A549 (cell line): ENCODE results near the gene TXNRD2. TPM values are rescaled to one million over a fixed set of nuclear protein-coding genes. Genes with fewer than 3 reads are reported as not detected.

ENCODE experiments used
- ATAC-seq, 2 experiments: fragments of 200-7000 bp in 1 of 2; fragments of >200 bp in 1 of 2; cut with Nextera tagmentation in 1 of 2; cut with Tn5 transposase in 1 of 2; 3 replicates each; pipeline versions ENCODE4 v1.8.0 to v1.9.1; 2018 to 2020; ENCODE audit warnings: mild to moderate bottlenecking in 1 of 2, moderate library complexity in 1 of 2
- CTCF ChIA-PET: fragments of 300-600 bp; sonication (Branson Sonifier 250); formaldehyde crosslinking; extraction: SDS; loops from one replicate; lab custom pipeline; 2021; ENCODE audit warnings: antibody characterized with exemption, inconsistent platforms; lab: Yijun Ruan, JAX
- POLR2A ChIA-PET: fragments of 350-600 bp; formaldehyde crosslinking; extraction: SDS; loops from one replicate; lab custom pipeline; 2021; ENCODE audit warnings: antibody characterized with exemption, inconsistent platforms; lab: Yijun Ruan, JAX
- DNase-seq, 2 experiments: peaks; one replicate each; pipeline versions ENCODE4 v3.0.0 to v3.0.0-alpha.2; 2011 to 2016; ENCODE audit warnings: low read depth in 1 of 2, low spot score in 1 of 2
- FAIRE-seq: peaks from 2 replicates; lab custom pipeline; 2011; peaks lifted over from hg19 to GRCh38; lab: Jason Lieb, UNC
- H3K27ac ChIP-seq, 2 experiments: fragments of >200 bp; sonication (Bioruptor Twin); formaldehyde crosslinking; 3 replicates each; pipeline ENCODE4 v1.5.1; 2016 to 2017
- H3K4me1 ChIP-seq: fragments of >200 bp; sonication (Bioruptor Twin); formaldehyde crosslinking; 3 replicates; pipeline ENCODE4 v1.6.1; 2016
- H3K4me2 ChIP-seq: fragments of >200 bp; sonication (Bioruptor Twin); formaldehyde crosslinking; 3 replicates; pipeline ENCODE4 v1.6.1; 2016
- H3K4me3 ChIP-seq: fragments of >200 bp; sonication (Bioruptor Twin); formaldehyde crosslinking; 3 replicates; pipeline ENCODE4 v1.5.1; 2016
- H3K9me3 ChIP-seq: fragments of >200 bp; sonication (Bioruptor Twin); formaldehyde crosslinking; 3 replicates; pipeline ENCODE4 v1.6.1; 2016
- BHLHE40 ChIP-seq: IDR thresholded peaks from 2 replicates; pipeline ENCODE4 v1.6.1; 2012; ENCODE audit warnings: low read depth, low read length, inconsistent platforms
- CBX2 ChIP-seq: fragments of 200-600 bp; sonication (generic); IDR thresholded peaks from 2 replicates; pipeline ENCODE4 v1.6.1; 2016; ENCODE audit warnings: low read depth, mild to moderate bottlenecking, borderline replicate concordance
- CBX8 ChIP-seq: fragments of 200-600 bp; sonication (generic); IDR thresholded peaks from 2 replicates; pipeline ENCODE4 v1.6.1; 2016
- CHD4 ChIP-seq: fragments of 200-600 bp; sonication (generic); IDR thresholded peaks from 2 replicates; pipeline ENCODE4 v1.6.1; 2016; ENCODE audit warnings: antibody characterized with exemption, mild to moderate bottlenecking, borderline replicate concordance
- CTCF ChIP-seq: fragments of >200 bp; sonication (Bioruptor Twin); formaldehyde crosslinking; IDR thresholded peaks from 3 replicates; pipeline ENCODE4 v1.5.1; 2016
- E2F6 ChIP-seq: IDR thresholded peaks from 2 replicates; pipeline ENCODE4 v1.6.1; 2012; ENCODE audit warnings: low read depth, borderline replicate concordance
- EHF ChIP-seq: fragments of 250-450 bp; sonication (Bioruptor Pico); IDR thresholded peaks from 2 replicates; pipeline ENCODE4 v1.5.0; 2020; ENCODE audit warnings: mild to moderate bottlenecking
- EHMT2 ChIP-seq: fragments of 200-600 bp; sonication (generic); IDR thresholded peaks from 2 replicates; pipeline ENCODE4 v1.6.1; 2016; ENCODE audit warnings: antibody characterized with exemption, low read depth, mild to moderate bottlenecking, moderate library complexity
- ELK1 ChIP-seq: fragments of 150-350 bp; IDR thresholded peaks from 2 replicates; pipeline ENCODE4 v1.6.1; 2014; ENCODE audit warnings: low read depth, mild to moderate bottlenecking, low read length
- ESRRA ChIP-seq: fragments of 150-350 bp; IDR thresholded peaks from 2 replicates; pipeline ENCODE4 v1.6.1; 2014; ENCODE audit warnings: mild to moderate bottlenecking, low read length, borderline replicate concordance
- HDAC2 ChIP-seq: fragments of 200-600 bp; sonication (generic); IDR thresholded peaks from 2 replicates; pipeline ENCODE4 v1.6.1; 2016
- HES2 ChIP-seq: fragments of >200 bp; sonication (Bioruptor Twin); formaldehyde crosslinking; IDR thresholded peaks from 2 replicates; pipeline ENCODE4 v1.6.1; 2016
- HEYL ChIP-seq: fragments of 250-450 bp; sonication (Bioruptor Pico); IDR thresholded peaks from 2 replicates; pipeline ENCODE4 v1.8.0; 2021; ENCODE audit warnings: mild to moderate bottlenecking, moderate library complexity
- HOXB13 ChIP-seq: fragments of 250-450 bp; sonication (Bioruptor Pico); IDR thresholded peaks from 2 replicates; pipeline ENCODE4 v1.5.0; 2020; ENCODE audit warnings: low read depth, mild to moderate bottlenecking, moderate library complexity
- KDM5A ChIP-seq: fragments of 200-600 bp; sonication (generic); IDR thresholded peaks from 2 replicates; pipeline ENCODE4 v1.6.1; 2016; ENCODE audit warnings: antibody characterized with exemption, mild to moderate bottlenecking
- MAX ChIP-seq: IDR thresholded peaks from 2 replicates; pipeline ENCODE4 v1.6.1; 2012
- MAZ ChIP-seq: fragments of 150-350 bp; IDR thresholded peaks from 2 replicates; pipeline ENCODE4 v1.6.1; 2014; ENCODE audit warnings: antibody characterized with exemption, low read depth, low read length, borderline replicate concordance
- NPAS2 ChIP-seq: fragments of 250-450 bp; sonication (Bioruptor Pico); IDR thresholded peaks from 2 replicates; pipeline ENCODE4 v1.8.0; 2022; ENCODE audit warnings: mild to moderate bottlenecking, moderate library complexity, borderline replicate concordance
- POLR2A ChIP-seq: IDR thresholded peaks from 2 replicates; pipeline ENCODE4 v1.6.1; 2012; ENCODE audit warnings: mild to moderate bottlenecking, low read length
- RAD21 ChIP-seq, 2 experiments: fragments of >200 bp in 1 of 2; sonication (Bioruptor Twin) in 1 of 2; formaldehyde crosslinking in 1 of 2; IDR thresholded peaks in 1 of 2; conservative IDR thresholded peaks in 1 of 2; 2 replicates in 1 of 2; 3 replicates in 1 of 2; pipeline ENCODE4 v1.6.1; 2012 to 2018; ENCODE audit warnings: inconsistent platforms in 1 of 2
- RARB ChIP-seq: fragments of 250-450 bp; sonication (Bioruptor Pico); IDR thresholded peaks from 2 replicates; pipeline ENCODE4 v1.8.0; 2021; ENCODE audit warnings: mild to moderate bottlenecking, moderate library complexity
- RNF2 ChIP-seq: fragments of 200-600 bp; sonication (generic); IDR thresholded peaks from 2 replicates; pipeline ENCODE4 v1.6.1; 2016; ENCODE audit warnings: low read depth, mild to moderate bottlenecking, antibody characterized with exemption, moderate library complexity, borderline replicate concordance
- SREBF2 ChIP-seq: fragments of 450-650 bp; IDR thresholded peaks from 2 replicates; pipeline ENCODE4 v1.6.1; 2014; ENCODE audit warnings: mild to moderate bottlenecking, moderate library complexity
- TFCP2L1 ChIP-seq: fragments of 250-450 bp; sonication (Bioruptor Pico); IDR thresholded peaks from 2 replicates; pipeline ENCODE4 v1.5.0; 2021; ENCODE audit warnings: mild to moderate bottlenecking
- ZFP36 ChIP-seq: fragments of 450-650 bp; IDR thresholded peaks from 2 replicates; pipeline ENCODE4 v1.6.1; 2014; ENCODE audit warnings: borderline replicate concordance; ENCODE audit not compliant: partially characterized antibody
- WGBS: methylation state at CpG from one replicate; pipeline ENCODE4 v1.1.6; 2017; ENCODE audit errors: missing lambda C conversion rate; 5-methylcytosine and 5-hydroxymethylcytosine counted together
- polyA plus RNA-seq, 4 experiments: library from polyadenylated mRNA; depleted of rRNA in 3 of 4; stranded (reverse); fragments of >200 nt; fragmentation: RNase III in 1 of 4; extraction: RNeasy Plus Mini Kit Qiagen cat#74134 plus additional on column Dnase treatment in 1 of 4; gene quantifications; 2 replicates in 3 of 4; 3 replicates in 1 of 4; pipeline ENCODE4 v1.2.3, GENCODE V29; 2011 to 2017

Gene TXNRD2
- polyA plus RNA-seq, 2 of the 4 experiments (the other 2 are of a cell fraction), result 16.3 to 25.6 TPM

- peaks cover 21% of the 10 kb centered on the region for H3K4me1 ChIP-seq
- ATAC-seq, result no peak
- TF ChIP-seq BHLHE40 (no peak), HEYL (CRISPR knock-in tag) (no peak), MAX (no peak), CBX2 (no peak), CTCF (no peak), EHMT2 (no peak), RAD21 (conservative IDR thresholded peaks at IDR 0.05 in 1 of 2, IDR thresholded peaks at IDR 0.05 in 1 of 2) (no peak), MAZ (no peak), CHD4 (no peak), CBX8 (no peak)
- POLR2A ChIA-PET, result no interaction called here
- no peak for DNase-seq
- 95% methylated on average over 4 of the region's 16 CpGs for WGBS
- no peak for FAIRE-seq
- CTCF ChIA-PET, result interaction anchor here (1.2 to 4.2 kb wide), 3 partner anchors 23 to 157 kb away, joined by 3 to 25 read pairs (median 4); no protein-coding TSS in a partner anchor
- H3K27ac ChIP-seq, result no peak overlapping the region
- no peak overlapping the region for H3K4me3 ChIP-seq
- H3K9me3 ChIP-seq, result no peaks in the 10 kb centered on the region
- no peak overlapping the region for H3K4me2 ChIP-seq
Observed at GRCh38 chr22:19887256-19887985, 54.2 kb downstream of the TXNRD2 start.

- H3K4me2 ChIP-seq, result no peak overlapping the region
- WGBS, result 88% methylated on average over 10 of the region's 12 CpGs
- peaks cover 25% of the 10 kb centered on the region for H3K4me1 ChIP-seq
- DNase-seq (no peak), ATAC-seq (no peak), FAIRE-seq (no peak)
- no peak overlapping the region for H3K27ac ChIP-seq
- ChIA-PET CTCF (interaction anchor here (0.7 to 4.2 kb wide), 4 partner anchors 23 to 156 kb away, joined by 3 to 25 read pairs (median 4); no protein-coding TSS in a partner anchor), POLR2A (no interaction called here)
- H3K9me3 ChIP-seq, result no peaks in the 10 kb centered on the region
- TF ChIP-seq NPAS2 (CRISPR knock-in tag), result no peak
- no peak for TF ChIP-seq SREBF2
- TF ChIP-seq ELK1, result no peak
- TF ChIP-seq HDAC2, result no peak
- TF ChIP-seq ESRRA, result no peak
- TF ChIP-seq HOXB13 (CRISPR knock-in tag), result no peak
- no peak for TF ChIP-seq RARB
- TF ChIP-seq POLR2A, result no peak
- H3K4me3 ChIP-seq, result no peak overlapping the region
Observed at GRCh38 chr22:19886605-19887255, 54.9 kb downstream of the TXNRD2 start.

GRCh38 chr22:19885841-19886592 is 55.6 kb downstream of the TXNRD2 start:
- POLR2A ChIA-PET, result no interaction called here
- no peak for TF ChIP-seq E2F6
- no peak for TF ChIP-seq RNF2
- TF ChIP-seq ZFP36, result no peak
- no peak for TF ChIP-seq RAD21 (conservative IDR thresholded peaks at IDR 0.05 in 1 of 2, IDR thresholded peaks at IDR 0.05 in 1 of 2)
- no peak for TF ChIP-seq TFCP2L1 (CRISPR knock-in tag)
- no peak for TF ChIP-seq CTCF
- no peak for TF ChIP-seq POLR2A
- no peak for TF ChIP-seq KDM5A
- TF ChIP-seq EHF, result no peak
- TF ChIP-seq HES2, result no peak

More at GRCh38 chr22:19885841-19886592, 55.6 kb downstream of the TXNRD2 start:
- H3K4me1 ChIP-seq, result peaks cover 22% of the 10 kb centered on the region
- no peak overlapping the region for H3K4me3 ChIP-seq
- CTCF ChIA-PET, result interaction anchor here (0.7 to 4.2 kb wide), 4 partner anchors 24 to 155 kb away, joined by 3 to 25 read pairs (median 3); no protein-coding TSS in a partner anchor
- no peak for FAIRE-seq
- H3K9me3 ChIP-seq, result no peaks in the 10 kb centered on the region
- DNase-seq, result no peak
- no peak overlapping the region; a peak in 1 of 6 replicates for H3K27ac ChIP-seq
- no peak for ATAC-seq
- WGBS, result 88% methylated on average over 9 of the region's 15 CpGs
- no peak overlapping the region for H3K4me2 ChIP-seq
